Neural crest cell (in vitro differentiated cells): ENCODE data around the gene KCNIP1. TPM values are rescaled to one million over a fixed set of nuclear protein-coding genes. Genes with fewer than 3 reads are reported as not detected.

Experiments
- DNase-seq: peaks from one replicate; pipeline ENCODE4 v3.0.0; 2021; ENCODE audit warnings: low read depth, mixed read lengths, low spot score
- H3K27ac Mint-ChIP-seq: one replicate; pipeline ENCODE4 v1.8.0; 2021; ENCODE audit warnings: mild to moderate bottlenecking, mixed read lengths; ENCODE audit not compliant: unreplicated experiment
- H3K27me3 Mint-ChIP-seq: 2 replicates; pipeline ENCODE4 v1.8.0; 2021; ENCODE audit warnings: low read depth, mild to moderate bottlenecking, mixed read lengths
- H3K36me3 Mint-ChIP-seq: 2 replicates; pipeline ENCODE4 v1.8.0; 2021; ENCODE audit warnings: low read depth, mild to moderate bottlenecking, mixed read lengths
- H3K4me1 Mint-ChIP-seq: 2 replicates; pipeline ENCODE4 v1.8.0; 2021; ENCODE audit warnings: mixed read lengths
- H3K4me3 Mint-ChIP-seq: one replicate; pipeline ENCODE4 v1.8.0; 2021; ENCODE audit warnings: mild to moderate bottlenecking, mixed read lengths
- H3K9me3 Mint-ChIP-seq: 2 replicates; pipeline ENCODE4 v1.8.0; 2021; ENCODE audit warnings: mixed read lengths
- CTCF ChIP-seq: fragments of 200-600 bp; sonication (generic); conservative IDR thresholded peaks from 2 replicates; pipeline ENCODE4 v1.5.0; 2021; ENCODE audit warnings: antibody characterized with exemption, mild to moderate bottlenecking
- total RNA-seq: library from RNA; stranded (reverse); gene quantifications from 2 replicates; pipeline ENCODE4 v1.2.1, GENCODE V29; 2021

The KCNIP1 gene
- total RNA-seq, 1 donor from 2014 or later, result 0.96 TPM

GRCh38 chr5:170581211-170581610, 77.4 kb downstream of the KCNIP1 start:
- Mint-ChIP-seq H3K9me3 (peaks cover 5% of the 10 kb centered on the region), H3K27me3 (peaks cover 3% of the 10 kb centered on the region), H3K4me1 (peaks cover 12% of the 10 kb centered on the region), H3K36me3 (no peaks in the 10 kb centered on the region), H3K27ac (no peak overlapping the region), H3K4me3 (no peak overlapping the region)
- TF ChIP-seq CTCF, result no peak
- DNase-seq, result no peak

DNA sequence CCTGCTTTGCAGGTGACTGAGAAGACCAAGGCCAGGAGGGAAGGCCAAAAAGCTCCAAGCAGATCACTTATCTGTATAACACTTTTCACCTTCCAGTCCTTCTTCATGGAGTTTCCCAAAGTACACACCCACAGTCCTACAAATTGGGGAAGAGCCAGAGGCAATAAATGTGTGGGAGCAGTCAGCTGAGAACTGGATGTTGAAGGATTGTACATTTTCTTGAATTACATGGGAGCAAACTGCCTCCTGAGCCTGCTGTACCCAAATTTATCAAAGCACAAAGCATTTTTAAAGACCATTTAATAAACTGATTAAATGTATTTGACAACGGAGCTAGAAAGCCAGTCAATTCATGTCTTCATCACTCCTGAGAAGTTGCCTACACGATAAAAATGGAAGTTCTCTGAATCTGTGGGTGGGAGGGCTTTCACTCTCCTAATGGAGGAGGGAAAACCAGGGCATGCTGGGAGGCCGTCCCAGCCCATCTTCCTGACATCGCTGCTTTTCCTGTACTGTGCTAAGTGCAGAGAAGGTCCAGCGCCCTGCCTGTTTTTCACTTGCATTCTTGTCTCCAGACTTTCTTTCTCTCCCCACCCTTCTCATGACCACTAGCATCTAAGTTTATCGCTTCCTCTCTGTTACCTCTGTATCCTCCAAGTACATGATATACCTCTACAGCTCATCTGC, 79.0 kb downstream of the KCNIP1 start:
- no peaks in the 10 kb centered on the region for H3K36me3 Mint-ChIP-seq
- H3K9me3 Mint-ChIP-seq, result peaks cover 5% of the 10 kb centered on the region
- H3K27ac Mint-ChIP-seq, result no peak overlapping the region
- peaks cover 12% of the 10 kb centered on the region for H3K4me1 Mint-ChIP-seq
- DNase-seq, result no peak
- no peak for TF ChIP-seq CTCF
- no peak overlapping the region for H3K4me3 Mint-ChIP-seq
- peaks cover 3% of the 10 kb centered on the region for H3K27me3 Mint-ChIP-seq

DNA sequence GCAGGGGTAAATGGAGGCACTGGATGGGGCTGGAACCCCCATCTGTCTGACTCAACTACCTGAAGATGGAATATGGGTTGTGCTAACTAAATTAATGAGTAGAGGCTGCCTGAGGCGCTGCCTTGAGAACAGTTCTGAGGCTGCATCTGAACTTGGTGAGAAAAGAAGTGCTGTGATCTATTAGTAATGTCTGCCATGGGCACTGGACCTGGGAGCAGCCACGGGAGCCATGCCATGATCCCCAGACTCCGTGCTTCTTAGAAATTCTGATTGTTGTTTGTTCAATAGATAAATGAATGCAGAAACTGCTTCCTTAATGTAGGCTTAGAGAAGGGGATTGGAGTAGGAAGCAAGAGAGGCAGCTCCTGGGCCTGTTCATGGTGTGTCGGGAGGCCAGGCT, 80.2 kb downstream of the KCNIP1 start:
- Mint-ChIP-seq H3K27me3 (no peaks in the 10 kb centered on the region), H3K4me1 (peaks cover 12% of the 10 kb centered on the region), H3K4me3 (no peak overlapping the region), H3K36me3 (no peaks in the 10 kb centered on the region), H3K27ac (peak overlapping the region; percentile 2), H3K9me3 (no peaks in the 10 kb centered on the region)
- DNase-seq, result no peak
- TF ChIP-seq CTCF, result no peak

- H3K4me3 Mint-ChIP-seq, result no peak overlapping the region
These were observed 80.7 kb downstream of the KCNIP1 start for GRCh38 chr5:170584450-170585058.

GRCh38 chr5:170585273-170585948, 81.6 kb downstream of the KCNIP1 start:
- Mint-ChIP-seq H3K27ac (no peak overlapping the region), H3K36me3 (no peaks in the 10 kb centered on the region), H3K27me3 (no peaks in the 10 kb centered on the region), H3K4me1 (peaks cover 12% of the 10 kb centered on the region), H3K4me3 (no peak overlapping the region), H3K9me3 (no peaks in the 10 kb centered on the region)
- DNase-seq, result no peak
- TF ChIP-seq CTCF, result no peak

More at GRCh38 chr5:170584450-170585058, 80.7 kb downstream of the KCNIP1 start:
- Mint-ChIP-seq H3K27me3 (no peaks in the 10 kb centered on the region), H3K4me1 (peaks cover 12% of the 10 kb centered on the region), H3K27ac (no peak overlapping the region), H3K36me3 (no peaks in the 10 kb centered on the region), H3K9me3 (no peaks in the 10 kb centered on the region)
- DNase-seq, result no peak
- TF ChIP-seq CTCF, result no peak
